Parathyroid adenoma (tissue), 2 donors: ENCODE data around the gene PRR19.

Experiments used
- H2AFZ ChIP-seq: fragments of 300-600 bp; sonication (generic); one replicate; pipeline ENCODE4 v1.7.0; 2017; ENCODE audit warnings: antibody characterized with exemption, mild to moderate bottlenecking
- H3K27ac ChIP-seq: fragments of 300-600 bp; sonication (generic); one replicate; pipeline ENCODE4 v1.7.0; 2017
- H3K27me3 ChIP-seq: fragments of 300-600 bp; sonication (generic); one replicate; pipeline ENCODE4 v1.7.0; 2017; ENCODE audit warnings: low read length; ENCODE audit not compliant: control insufficient read depth, insufficient read depth
- H3K36me3 ChIP-seq: fragments of 300-600 bp; sonication (generic); one replicate; pipeline ENCODE4 v1.7.0; 2017; ENCODE audit warnings: low read length; ENCODE audit not compliant: control insufficient read depth, insufficient read depth
- H3K4me1 ChIP-seq: fragments of 300-600 bp; sonication (generic); one replicate; pipeline ENCODE4 v1.7.0; 2017; ENCODE audit warnings: control low read depth
- H3K4me2 ChIP-seq: fragments of 300-600 bp; sonication (generic); one replicate; pipeline ENCODE4 v1.7.0; 2017; ENCODE audit warnings: low read length
- H3K4me3 ChIP-seq: fragments of 300-600 bp; sonication (generic); one replicate; pipeline ENCODE4 v1.7.0; 2017; ENCODE audit warnings: low read depth, low read length
- H3K79me2 ChIP-seq: fragments of 300-600 bp; sonication (generic); one replicate; pipeline ENCODE4 v1.7.0; 2017; ENCODE audit warnings: control low read depth
- H3K9ac ChIP-seq: fragments of 300-600 bp; sonication (generic); one replicate; pipeline ENCODE4 v1.7.0; 2017; ENCODE audit warnings: mild to moderate bottlenecking
- H3K9me3 ChIP-seq: fragments of 300-600 bp; sonication (generic); one replicate; pipeline ENCODE4 v1.7.0; 2017; ENCODE audit warnings: low read length; ENCODE audit not compliant: control insufficient read depth
- TF ChIP-seq, protein P1 (sequence below): fragments of 300-600 bp; sonication (generic); IDR thresholded peaks from one replicate; pipeline ENCODE4 v1.7.0; 2017; ENCODE audit warnings: antibody characterized with exemption, mild to moderate bottlenecking
- donor health status: primary hyperparathyroidism.

The PRR19 gene

DNA sequence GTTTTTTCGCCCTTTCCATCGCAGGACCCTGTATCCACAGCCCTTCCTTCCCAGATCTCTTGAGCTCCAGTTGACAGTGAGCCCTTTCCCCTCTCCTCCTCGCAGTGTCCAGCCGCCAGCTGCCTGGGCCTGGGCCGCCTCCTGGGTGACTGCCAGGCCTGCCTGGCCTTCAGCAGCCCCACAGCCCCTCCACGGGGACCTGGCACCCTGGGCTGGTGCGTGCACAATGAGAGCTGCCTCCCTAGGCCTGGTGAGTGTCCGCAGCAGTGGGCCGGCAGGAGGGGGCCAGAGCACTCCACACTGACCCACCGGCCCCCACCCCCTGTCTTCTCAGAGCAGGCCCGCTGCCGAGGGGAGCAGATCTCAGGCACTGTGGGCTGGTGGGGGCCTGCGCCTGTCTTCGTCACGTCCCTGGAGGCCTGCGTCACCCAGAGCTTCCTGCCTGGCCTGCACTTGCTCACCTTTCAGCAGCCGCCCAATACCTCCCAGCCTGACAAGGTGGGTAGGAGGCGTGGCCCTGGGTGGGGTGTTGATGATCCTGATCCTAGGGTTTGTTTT lies 42.5 kb downstream of the PRR19 start:
- Histone ChIP-seq H3K4me2 (no peak overlapping the region), H3K9ac (no peak overlapping the region), H3K4me1 (no peaks in the 10 kb centered on the region), H2AFZ (no peak overlapping the region), H3K27ac (no peak overlapping the region), H3K27me3 (no peaks in the 10 kb centered on the region), H3K4me3 (no peak overlapping the region), H3K36me3 (no peaks in the 10 kb centered on the region), H3K79me2 (peaks cover 2% of the 10 kb centered on the region), H3K9me3 (no peaks in the 10 kb centered on the region)
- TF ChIP-seq, protein P1, sequence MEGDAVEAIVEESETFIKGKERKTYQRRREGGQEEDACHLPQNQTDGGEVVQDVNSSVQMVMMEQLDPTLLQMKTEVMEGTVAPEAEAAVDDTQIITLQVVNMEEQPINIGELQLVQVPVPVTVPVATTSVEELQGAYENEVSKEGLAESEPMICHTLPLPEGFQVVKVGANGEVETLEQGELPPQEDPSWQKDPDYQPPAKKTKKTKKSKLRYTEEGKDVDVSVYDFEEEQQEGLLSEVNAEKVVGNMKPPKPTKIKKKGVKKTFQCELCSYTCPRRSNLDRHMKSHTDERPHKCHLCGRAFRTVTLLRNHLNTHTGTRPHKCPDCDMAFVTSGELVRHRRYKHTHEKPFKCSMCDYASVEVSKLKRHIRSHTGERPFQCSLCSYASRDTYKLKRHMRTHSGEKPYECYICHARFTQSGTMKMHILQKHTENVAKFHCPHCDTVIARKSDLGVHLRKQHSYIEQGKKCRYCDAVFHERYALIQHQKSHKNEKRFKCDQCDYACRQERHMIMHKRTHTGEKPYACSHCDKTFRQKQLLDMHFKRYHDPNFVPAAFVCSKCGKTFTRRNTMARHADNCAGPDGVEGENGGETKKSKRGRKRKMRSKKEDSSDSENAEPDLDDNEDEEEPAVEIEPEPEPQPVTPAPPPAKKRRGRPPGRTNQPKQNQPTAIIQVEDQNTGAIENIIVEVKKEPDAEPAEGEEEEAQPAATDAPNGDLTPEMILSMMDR = no peak

DNA sequence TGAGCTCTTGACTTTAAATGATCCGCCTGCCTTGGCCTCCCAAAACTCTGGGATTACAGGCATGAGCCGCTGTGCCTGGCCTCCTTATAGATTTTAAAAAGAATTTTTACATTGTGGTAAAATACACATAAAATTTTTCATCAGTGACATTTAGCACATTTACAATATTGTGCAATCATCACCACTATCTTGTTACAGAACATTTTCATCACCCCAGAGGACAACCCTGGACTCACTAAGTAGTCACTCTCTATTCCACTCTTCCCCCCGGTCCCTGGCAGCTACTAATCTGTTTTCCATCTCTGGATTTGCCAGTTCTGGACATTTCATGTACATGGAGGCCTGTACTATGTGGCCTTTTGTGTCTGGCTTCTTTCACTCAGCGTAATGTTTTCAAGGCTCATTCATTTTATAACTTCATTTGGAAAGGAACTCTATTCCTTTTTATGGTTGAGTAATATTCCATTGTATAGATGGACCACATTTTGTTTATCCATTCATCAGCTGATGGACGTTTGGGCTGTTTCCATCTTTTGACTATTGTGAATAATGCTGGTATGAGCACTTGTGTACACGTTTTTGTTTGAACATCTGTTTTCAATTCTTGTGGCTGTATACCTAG lies 43.4 kb downstream of the PRR19 start:
- peaks cover 5% of the 10 kb centered on the region for H3K79me2 ChIP-seq
- no peaks in the 10 kb centered on the region for H3K4me1 ChIP-seq
- no peak overlapping the region for H2AFZ ChIP-seq
- no peaks in the 10 kb centered on the region for H3K27me3 ChIP-seq
- H3K9ac ChIP-seq = no peak overlapping the region
- H3K4me3 ChIP-seq = no peak overlapping the region
- H3K9me3 ChIP-seq = no peaks in the 10 kb centered on the region
- H3K4me2 ChIP-seq = no peak overlapping the region
- H3K36me3 ChIP-seq = no peaks in the 10 kb centered on the region
- TF ChIP-seq, protein P1 = no peak
- H3K27ac ChIP-seq = no peak overlapping the region

DNA sequence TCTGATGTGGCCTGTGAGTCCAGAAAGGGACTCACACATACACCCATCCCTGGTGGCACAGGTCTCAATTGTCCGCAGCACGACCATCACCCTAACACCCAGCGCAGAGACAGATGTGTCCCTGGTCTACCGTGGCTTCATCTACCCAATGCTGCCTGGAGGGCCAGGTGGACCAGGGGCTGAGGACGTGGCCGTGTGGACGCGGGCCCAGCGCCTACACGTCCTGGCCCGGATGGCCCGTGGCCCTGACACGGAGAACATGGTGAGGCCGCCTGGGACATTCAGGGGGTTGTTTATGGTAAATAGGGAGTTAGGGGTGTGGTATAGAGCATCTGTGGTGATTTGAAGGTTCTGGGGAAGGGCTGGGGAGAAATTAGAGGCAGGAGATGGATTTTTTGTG lies 46.3 kb downstream of the PRR19 start:
- Histone ChIP-seq H3K9me3 (no peaks in the 10 kb centered on the region), H2AFZ (no peak overlapping the region), H3K79me2 (peaks cover 3% of the 10 kb centered on the region), H3K4me2 (no peak overlapping the region), H3K27me3 (no peaks in the 10 kb centered on the region), H3K36me3 (no peaks in the 10 kb centered on the region), H3K4me1 (no peaks in the 10 kb centered on the region), H3K9ac (no peak overlapping the region), H3K27ac (no peak overlapping the region), H3K4me3 (no peak overlapping the region)
- TF ChIP-seq, protein P1 = no peak

DNA sequence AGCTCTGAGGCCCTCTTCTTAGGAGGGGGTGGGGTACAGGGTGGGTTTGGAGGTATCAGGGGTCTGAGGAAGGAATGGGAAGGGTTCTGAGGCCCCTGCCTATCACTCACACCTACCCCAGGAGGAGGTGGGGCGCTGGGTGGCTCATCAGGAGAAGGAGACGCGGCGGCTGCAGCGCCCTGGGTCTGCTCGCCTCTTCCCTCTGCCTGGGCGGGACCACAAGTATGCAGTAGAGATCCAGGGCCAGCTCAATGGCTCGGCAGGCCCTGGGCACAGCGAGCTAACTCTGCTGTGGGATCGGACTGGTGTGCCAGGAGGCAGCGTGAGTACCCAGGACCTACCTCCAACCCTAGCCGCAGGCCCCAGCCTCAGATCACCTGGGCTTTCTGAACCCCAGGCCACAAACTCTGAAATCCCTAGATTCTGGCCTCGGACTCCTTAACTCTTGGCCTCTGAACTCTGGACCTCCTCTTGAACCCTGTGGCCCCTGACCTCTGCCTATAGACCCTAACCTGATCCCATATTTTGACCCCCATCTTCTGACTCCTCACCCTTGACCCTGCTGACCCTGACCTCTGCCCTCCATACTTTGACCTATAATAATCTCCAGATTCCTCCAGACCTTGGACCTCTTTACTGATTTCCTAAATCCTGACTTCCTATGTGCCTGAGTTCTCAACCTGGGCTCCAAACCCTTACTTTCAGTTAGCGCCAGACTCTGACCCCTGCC lies 47.6 kb downstream of the PRR19 start:
- no peaks in the 10 kb centered on the region for H3K36me3 ChIP-seq

More for the DNA sequence above, 47.6 kb downstream of the PRR19 start:
- Histone ChIP-seq H3K9ac (no peak overlapping the region), H3K4me1 (no peaks in the 10 kb centered on the region), H3K27ac (no peak overlapping the region), H3K79me2 (peaks cover 3% of the 10 kb centered on the region), H3K9me3 (no peaks in the 10 kb centered on the region), H3K27me3 (no peaks in the 10 kb centered on the region), H3K4me3 (no peak overlapping the region), H2AFZ (no peak overlapping the region), H3K4me2 (no peak overlapping the region)
- TF ChIP-seq, protein P1 = no peak
